ENCODE results near the gene U2AF2.
"Not testable (repeated sequence)": the region's sequence is repeated elsewhere in the genome, so short reads cannot be mapped to it uniquely, and the experiment has no call there.

U2AF2 gene

GRCh38 chr19:55712804-55713631 is 58.2 kb downstream of the U2AF2 start:
- DNase-seq (ENCODE audit: low read depth), result no peak

DNA sequence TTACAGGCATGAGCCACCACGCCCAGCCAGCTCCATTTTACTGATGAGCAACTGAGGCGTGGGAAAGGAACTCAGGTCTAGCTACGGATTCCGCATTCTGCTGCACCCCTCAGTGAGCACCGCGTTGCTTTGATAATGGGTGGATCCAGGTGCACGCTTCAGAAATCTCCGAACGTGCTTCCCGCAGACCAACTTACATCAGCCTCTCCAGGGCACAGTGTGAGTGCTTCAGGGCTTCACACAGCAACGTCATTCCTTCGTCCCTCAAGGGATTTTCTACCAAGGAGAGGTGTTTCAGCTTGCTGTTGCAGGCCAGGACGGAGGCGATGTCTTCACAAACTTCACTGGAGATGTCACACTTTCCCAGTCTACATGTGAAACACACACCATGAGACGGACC is 61.7 kb downstream of the U2AF2 start:
- no peak for DNase-seq (ENCODE audit: low read depth)

DNA sequence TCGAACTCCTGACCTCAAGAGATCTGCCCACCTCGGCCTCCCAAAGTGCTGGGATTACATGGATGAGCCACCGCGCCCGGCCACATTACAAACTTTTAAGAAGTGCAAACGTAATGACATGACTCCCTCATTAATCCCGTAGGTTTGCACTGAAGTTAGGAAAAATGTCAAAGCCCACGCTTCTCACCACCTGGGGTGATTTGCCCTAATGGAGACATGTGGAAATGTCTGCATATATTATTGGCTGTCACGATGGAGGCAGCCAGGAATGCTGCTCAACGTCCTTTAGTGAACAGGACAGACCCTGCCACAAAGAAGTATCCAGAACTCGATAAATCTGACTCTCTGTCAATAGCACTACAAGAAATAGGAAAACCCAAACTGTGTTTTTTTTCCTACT is 62.4 kb downstream of the U2AF2 start:
- no peak for DNase-seq (ENCODE audit: low read depth)

DNA sequence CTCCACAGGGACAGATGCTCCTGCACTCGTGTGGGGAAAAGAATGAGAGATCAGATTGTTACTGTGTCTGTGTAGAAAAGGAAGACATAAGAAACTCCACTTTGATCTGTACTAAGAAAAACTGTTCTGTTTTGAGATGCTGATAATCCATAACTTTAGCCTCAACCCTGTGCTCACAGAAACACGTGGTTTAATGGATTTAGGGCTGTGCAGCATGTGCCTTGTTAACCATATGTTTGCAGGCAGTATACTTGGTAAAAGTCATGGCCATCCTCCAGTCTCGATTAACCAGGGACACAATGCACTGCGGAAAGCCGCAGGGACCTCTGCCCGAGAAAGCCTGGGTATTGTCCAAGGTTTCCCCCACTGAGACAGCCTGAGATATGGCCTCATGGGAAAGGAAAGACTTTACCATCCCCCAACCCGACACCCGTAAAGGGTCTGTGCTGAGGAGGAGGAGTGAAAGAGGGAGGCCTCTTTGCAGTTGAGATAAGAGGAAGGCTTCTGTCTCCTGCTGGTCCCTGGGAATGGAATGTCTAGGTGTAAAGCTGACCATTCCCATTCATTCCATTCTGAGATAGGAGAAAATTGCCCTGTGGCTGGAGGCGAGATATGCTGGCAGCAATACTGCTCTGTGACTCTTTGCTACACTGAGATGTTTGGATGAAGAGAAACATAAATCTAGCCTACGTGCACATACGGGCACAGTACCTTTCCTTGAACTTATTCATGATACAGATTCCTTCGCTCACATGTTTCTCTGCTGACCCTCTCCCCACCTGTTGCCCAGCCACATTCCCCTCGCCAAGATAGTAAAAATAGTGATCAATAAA is 63.3 kb downstream of the U2AF2 start:
- DNase-seq (ENCODE audit: low read depth), result not testable (repeated sequence)

DNA sequence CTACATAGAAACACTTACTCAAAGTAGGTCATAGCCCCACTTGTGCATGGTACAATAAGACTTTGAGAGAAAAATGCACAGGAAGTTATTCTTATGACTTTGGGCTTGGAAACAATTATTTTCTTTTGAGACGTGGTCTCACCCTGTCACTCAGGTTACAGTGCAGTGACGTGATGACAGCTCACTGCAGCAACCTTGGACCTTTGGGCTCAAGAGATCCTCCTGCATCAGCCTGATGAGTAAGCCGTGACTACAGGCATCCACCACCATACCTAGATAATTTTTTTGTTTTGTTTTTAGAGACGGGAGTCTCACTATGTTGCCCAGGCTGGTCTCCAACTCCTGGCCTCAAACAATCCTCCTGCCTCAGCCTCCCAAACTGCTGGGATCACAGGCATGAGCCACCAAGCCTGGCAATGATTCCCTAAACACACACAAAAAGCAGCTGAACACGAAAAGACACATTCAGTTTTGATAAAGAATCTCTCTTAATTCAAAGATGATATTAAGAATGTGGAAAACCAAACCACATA is 65.4 kb downstream of the U2AF2 start:
- DNase-seq (ENCODE audit: low read depth), result no peak

DNA sequence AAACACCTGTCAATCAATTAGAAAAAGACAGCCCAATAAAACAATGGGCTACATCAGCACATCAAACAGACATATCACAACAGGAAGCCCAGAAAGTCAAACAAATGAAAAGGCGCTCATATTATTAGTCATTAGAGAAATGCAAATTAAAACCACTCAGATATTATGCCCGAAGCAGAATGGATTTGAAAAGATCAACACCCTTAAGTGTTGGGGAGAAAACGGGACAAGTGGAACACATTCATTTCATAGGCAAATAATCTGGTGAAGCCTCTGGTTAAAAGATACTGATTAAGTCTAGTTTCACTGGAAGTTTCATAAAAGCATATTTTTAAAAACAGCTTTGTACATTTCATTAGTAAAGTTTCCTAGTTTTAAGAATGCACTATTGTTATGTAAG is 66.0 kb downstream of the U2AF2 start:
- DNase-seq (ENCODE audit: low read depth), result no peak

DNA sequence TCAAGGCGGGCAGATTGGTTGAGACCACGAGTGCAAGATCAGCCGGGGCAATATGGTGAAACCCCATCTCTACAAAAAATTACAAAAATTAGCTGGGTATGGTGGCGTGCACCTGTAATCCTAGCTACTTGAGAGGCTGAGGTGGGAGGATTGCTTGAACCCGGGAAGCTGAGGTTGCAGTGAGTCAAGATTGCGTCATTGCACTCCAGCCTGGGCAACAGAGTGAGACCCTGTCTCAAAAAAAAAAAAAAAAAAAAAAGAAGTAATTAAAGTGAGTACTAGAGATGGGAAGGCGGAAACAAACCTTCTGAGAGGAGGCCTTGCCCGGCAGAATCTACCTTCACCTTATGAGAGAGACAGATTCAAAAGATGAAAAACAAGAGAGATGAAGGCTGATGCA is 68.7 kb downstream of the U2AF2 start:
- DNase-seq (ENCODE audit: low read depth), result no peak

Measured in HS-5 (cell line).